CD4-positive, alpha-beta T cell treated with Interferon alpha-2 for 1 hour (primary cell): ENCODE measurements around the gene TBCCD1.
"Not testable (repeated sequence)": the region's sequence is repeated elsewhere in the genome, so short reads cannot be mapped to it uniquely, and the experiment has no call there.

Experiments used
- DNase-seq, 2 donors: peaks; one replicate each; pipeline ENCODE4 v3.0.0-alpha.2; 2020 to 2022

TBCCD1 gene

DNA sequence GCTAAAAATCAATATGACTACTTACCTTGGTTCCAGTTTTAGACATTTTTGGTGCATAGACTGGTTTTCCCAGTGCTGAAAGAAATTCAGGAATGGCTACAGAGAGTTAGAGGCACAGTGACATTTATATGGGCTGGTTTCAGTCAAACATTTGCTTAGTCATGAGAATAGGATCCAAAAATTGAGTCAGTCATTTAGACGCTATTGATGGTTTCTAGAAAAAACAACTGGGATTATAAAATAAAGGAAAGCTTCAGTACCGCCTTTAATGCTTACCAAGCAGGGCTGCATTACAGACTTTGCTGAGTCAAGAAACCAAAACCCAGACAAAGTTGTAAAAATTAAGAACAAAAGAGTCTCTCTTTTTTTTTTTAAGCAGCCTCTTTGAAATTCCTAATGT, 22.9 kb downstream of the TBCCD1 start, which contains the start of gene CRYGS:
Gene CRYGS, minus strand, starts transcription at position 100 of the 400 bp plus-strand sequence. Its CDS starts 54 bp downstream, at position 46.
- DNase-seq = no peak

DNA sequence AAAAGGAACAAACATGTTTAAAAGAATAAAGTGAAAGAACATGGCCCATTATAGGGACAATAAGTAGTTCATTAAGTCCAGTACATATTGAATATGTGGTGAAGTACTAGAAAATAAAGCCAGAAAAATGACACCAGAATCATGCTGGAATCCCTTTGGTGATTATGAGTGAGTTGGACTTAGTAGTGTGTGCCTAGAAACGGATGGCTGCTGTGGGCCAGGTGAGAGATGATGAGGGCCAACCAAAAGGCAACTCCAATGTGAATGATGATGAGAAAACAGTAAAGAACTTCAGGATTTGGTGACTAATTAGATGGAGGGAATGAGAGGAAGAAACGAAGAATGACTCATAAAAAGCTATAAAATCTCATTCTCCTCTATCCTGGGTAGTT, 26.3 kb downstream of the TBCCD1 start:
- no peak for DNase-seq

- DNase-seq = peak; percentile 79 to 89
These were observed 26.8 kb downstream of the TBCCD1 start for GRCh38 chr3:186540221-186540834.

DNA sequence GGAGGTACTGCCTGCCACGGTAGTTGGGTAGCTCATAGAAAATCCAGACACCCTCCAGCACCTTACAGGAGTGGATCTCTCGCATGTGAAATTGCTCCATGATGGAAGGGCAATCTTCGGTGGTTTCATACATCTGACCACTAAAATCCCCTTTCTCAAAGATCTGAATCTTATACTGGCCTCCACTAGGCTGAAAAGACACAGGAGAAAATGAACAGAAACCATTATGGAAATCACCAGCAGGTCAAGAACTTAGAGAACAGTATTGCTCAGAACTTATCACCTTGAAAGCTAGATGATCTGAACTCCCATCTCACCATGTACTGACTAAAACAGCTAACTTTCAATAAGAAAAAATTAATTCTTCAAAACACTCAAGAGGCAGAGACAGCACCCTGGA, 28.4 kb downstream of the TBCCD1 start:
- no peak for DNase-seq

DNA sequence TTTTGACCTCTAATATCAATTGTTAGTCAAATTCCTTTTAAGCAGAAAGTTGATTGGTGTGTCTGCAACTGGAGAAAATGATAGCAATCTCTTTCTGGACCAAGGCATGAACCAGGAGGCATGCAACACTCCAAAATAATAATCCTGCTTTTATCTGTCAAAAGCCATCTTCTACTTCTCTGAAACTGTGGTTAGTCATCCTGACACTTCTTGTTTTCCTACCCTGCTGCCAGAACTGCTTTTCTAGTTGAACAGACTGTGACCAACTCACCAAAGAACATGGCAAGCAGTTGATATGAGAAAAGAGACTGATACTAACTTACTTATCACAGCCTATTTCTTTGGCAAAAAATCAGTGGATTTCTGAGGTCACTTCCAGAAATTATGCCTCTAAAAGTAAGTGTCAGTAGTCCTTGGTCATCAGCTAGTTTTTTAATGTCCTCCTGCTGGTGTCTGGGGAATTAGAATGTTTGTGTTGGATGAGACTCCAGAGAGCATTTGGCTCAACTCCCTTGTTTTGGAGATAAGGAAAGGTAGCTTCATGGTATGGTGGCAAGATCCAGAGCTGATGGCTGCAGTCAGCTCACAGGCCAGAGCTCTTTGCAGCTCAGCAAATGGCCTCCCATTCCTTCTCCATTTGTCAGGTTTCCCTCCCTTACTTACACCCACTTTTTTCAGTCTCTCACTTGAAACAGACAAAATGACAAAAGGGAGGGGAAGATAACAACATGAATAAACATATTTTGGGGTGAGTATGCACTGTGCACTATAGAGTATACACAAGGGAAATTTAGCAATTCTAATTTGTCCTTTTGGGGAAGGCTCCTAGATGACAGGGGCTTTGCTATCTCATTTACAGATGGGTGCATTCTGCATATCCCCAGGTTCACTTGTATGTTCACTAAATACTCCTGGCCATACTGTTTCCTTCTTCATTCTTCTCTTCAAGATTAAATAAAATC, 30.0 kb downstream of the TBCCD1 start:
- DNase-seq = no peak

DNA sequence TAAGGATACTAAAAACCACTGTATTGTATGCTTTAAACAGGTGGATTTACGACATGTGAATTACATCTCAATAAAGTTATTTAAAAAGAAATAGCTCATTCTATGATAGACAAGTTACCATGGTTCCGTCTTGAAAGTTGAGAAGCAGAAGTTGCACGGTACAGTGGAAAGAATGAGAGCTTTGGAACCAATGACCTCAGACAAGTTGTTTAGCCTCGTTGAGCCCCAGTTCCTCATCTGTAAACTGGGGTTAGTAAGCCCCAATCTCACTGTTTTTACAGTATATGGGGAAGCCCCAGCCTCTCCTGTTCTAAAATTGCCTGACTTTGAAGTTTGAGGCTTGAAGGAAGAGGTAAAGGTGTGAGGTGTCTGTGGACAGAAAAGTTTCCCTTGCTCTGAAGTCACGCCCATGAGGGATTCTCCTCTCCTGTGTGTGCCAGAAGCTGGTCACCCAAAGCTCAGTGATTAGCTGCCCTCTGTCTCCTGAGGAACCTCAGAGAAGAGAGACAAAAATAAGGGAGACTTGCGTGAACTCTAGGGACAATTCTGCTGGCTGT, 32.9 kb downstream of the TBCCD1 start:
- peak; percentile 63 to 64 for DNase-seq

DNA sequence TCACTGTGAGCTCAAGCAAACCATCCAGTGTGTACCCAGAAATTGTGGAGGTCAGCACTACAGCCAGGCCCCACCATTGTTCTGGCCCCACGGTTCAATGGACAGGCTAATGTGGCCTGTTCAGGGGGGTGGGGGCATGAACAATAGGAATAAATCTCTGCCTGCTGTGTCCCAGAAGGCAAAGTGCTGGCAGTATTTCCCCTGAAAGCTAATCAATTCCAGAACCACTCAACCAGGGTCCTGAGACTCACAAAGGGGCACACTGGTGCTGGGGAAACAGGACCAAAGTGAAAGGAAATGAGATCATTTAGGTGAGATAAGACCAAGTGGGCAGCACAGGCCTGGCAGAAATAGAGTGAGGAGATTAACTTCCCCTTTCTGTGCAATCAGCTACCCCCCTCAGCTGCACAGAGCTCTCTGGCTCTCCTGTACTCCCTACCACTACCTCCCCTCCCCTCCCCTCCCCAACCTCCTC, 34.5 kb downstream of the TBCCD1 start:
- DNase-seq = peak in 1 of 2 donors; percentile 51

DNA sequence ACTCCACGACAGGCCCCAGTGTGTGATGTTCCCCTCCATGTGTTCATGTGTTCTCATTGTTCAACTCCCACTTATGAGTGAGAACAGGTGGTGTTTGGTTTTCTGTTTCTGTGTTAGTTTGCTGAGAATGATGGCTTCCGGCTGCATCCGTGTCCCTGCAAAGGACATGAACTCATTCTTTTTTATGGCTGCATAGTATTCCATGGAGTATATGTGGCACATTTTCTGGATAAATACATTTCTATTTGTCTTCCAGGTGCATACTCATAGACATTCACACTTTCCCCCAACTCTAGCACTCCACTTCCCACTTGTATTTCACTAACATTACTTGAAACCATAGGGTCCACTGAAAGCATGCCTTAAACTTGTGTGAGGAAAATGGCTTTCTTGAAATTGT, 35.4 kb downstream of the TBCCD1 start:
- DNase-seq = not testable (repeated sequence)

DNA sequence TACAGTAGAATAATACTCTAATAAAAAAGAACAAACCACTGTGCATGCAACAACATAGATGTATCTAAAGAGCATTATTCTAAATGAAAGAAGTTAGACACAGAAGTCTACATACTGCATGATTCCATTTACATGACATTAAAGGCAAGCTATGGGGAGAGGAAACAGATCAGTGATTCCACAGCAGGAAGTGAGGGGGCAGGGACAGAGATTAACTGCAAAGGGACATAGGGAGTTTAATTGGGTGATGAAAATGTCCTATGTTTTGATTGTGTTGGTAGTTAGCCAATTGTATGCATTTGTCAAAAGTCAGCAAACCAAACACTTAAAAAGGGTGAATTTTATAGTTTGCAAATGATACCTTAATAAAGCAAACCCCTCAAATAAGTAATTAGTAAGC, 36.7 kb downstream of the TBCCD1 start:
- DNase-seq = no peak

GRCh38 chr3:186529201-186529999, 37.7 kb downstream of the TBCCD1 start:
- no peak for DNase-seq

DNA sequence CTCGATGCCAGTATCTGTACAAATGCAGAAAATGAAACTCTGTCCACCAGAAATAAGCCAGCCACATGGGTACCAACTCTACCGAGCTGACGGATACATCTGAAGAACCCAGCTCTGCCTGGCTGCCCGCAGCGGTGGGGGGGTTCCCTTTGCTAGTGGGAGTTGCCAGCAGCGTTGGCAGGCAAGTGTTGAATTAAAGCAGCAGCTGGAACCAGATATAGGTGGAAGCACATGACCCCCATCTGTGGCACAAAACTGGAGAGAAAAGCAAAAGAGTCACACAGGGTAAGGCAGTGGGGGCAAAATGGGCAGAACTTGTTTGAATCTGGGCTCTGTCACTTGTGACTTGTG, 40.9 kb downstream of the TBCCD1 start:
- DNase-seq = peak in 1 of 2 donors; percentile 32

DNA sequence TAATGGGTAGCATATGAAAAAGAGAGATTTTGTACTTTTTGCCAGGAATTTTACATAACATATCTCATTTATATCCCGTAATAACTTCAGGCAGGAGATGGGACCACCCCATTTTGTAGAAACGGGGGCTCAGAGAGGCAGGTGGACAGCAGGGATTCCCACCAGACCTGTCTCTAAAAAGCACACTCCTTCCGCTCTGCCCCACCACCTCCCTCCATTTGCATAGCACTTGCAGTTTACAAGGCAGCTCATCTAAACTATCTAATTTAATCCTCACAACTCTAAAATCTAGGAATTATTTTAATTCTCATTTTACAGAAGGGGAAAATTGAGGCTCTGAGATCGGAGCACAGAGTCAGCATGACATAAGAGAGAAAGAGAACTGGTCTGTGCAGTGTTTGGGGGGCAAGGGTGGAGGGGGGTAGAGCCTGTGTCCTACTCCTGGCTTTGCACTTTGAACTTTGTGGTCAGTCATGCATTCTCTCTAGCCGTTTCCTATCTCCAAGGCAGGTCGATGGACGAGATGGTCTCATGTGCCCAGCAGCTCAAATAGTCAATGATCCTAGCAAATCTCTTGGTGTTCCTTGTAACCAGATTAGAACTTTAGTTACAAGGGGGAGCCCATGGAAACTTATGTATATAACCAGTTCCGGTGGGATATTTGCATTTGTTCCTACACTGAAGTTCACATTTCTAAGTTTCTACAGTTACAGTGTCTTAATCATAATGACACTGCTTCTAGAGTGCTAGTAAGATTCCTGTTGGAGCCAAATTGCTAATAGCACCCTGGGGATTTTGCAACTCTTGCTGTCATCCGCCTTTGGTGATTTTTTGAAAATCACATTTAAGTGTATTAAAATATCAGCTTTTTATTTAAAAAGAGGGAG, 41.5 kb downstream of the TBCCD1 start:
- no peak for DNase-seq

GRCh38 chr3:186524616-186525015, 42.5 kb downstream of the TBCCD1 start:
- no peak for DNase-seq

- no peak for DNase-seq
These were observed 43.7 kb downstream of the TBCCD1 start for GRCh38 chr3:186523434-186523833.

DNA sequence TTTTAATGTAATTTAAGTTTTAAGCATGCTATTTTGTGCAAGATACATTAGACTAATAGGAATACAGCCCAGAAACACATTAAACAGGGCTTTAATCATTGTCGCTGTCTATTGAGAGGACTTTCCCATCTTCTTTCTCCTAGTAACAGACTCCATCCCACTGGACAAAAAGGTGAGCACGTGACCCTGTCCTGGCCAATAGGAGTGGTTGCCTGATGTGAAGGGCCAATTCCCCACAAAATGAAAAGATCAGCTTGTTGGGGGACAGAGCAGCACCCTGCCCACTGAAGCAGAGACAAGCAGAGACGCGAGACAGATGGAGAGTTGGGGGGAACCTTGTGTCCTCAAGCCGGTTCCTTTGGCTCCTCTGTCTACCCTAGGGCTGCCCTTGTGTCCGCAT, 44.1 kb downstream of the TBCCD1 start:
- DNase-seq = no peak

GRCh38 chr3:186520957-186521842, 45.9 kb downstream of the TBCCD1 start:
- DNase-seq = peak in 1 of 2 donors; percentile 14

DNA sequence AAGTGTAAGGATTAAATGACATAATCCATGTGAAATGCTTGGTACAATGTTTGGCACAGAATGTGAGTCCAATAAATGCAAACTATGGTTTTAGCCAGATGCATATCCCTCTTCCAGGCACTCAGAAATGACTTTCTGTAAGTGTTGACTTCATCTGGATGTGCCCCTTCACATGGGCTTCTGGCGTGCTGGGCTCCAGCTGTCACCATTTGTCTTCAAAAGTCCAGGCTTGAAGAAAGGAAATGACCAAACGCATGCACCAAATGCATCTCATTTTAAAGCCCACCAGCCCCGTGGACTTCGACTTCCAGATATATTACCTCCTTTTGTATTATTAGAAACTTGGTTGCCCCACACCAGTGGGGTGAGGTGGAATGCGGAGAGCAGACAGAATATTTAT, 46.7 kb downstream of the TBCCD1 start:
- DNase-seq = no peak

- peak; percentile 69 to 78 for DNase-seq
These were observed 48.0 kb downstream of the TBCCD1 start for GRCh38 chr3:186519021-186519658.

DNA sequence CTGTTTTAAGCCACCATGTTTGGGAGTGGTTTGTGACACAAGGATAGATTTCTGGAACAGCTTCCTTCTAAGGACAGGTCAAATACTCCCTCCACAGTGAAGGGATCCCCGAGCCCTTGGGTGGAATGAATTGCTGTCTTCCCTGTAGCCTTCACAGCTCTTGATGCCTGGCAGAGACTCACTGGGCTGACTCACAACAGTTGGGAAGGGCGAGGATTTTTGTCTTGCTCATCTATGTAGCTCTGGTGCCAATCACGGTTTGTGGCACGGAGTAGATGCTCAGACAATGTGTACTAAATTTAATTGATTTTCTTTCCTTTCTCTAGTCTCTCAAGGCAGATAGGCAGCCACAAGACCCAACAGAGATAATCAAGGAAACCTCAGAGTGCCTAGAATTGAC, 49.9 kb downstream of the TBCCD1 start:
- DNase-seq = no peak

DNA sequence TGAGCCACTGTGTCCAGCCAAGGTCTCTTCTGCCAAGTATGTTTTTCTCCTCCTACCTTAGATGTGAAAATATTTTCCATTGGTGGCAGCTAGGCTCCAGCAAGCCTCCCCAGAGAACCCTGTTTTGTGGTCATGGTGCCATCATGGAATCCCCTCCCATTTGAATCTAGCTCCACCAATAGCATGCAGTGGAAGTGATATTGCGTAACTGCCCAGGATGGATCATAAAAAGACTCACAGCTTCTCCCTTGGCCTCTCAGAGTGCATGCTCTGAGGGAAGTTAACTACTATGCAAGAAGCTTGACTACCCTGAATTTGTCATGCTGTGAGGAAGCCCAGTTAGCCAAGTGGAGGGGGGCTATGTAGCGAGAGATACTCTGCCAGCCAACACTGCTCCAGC, 50.5 kb downstream of the TBCCD1 start:
- no peak for DNase-seq
